Panc1 (cell line): ENCODE measurements around the gene FGF14. TPM values are rescaled to one million over a fixed set of nuclear protein-coding genes. Genes with fewer than 3 reads are reported as not detected.

Experiments used
- ATAC-seq: fragments of 200-7000 bp; cut with Tn5 transposase; 2 replicates; pipeline ENCODE4 v1.9.1; 2020; ENCODE audit warnings: mild to moderate bottlenecking, moderate library complexity
- BruUV-seq: library from RNA; stranded (reverse); fragments of 400-500 nt; replicated peaks from 2 replicates; lab custom pipeline; 2021; lab: Mats Ljungman, UMichigan
- CTCF ChIA-PET: fragments of 300-600 bp; sonication (Branson Sonifier 250); formaldehyde crosslinking; loops from one replicate; lab custom pipeline; 2022; ENCODE audit warnings: antibody characterized with exemption; lab: Charles Lee
- POLR2A ChIA-PET: fragments of 300-600 bp; sonication (Branson Sonifier 250); formaldehyde crosslinking; loops from one replicate; lab custom pipeline; 2022; ENCODE audit warnings: antibody characterized with exemption; lab: Charles Lee
- DNase-seq: peaks from one replicate; pipeline ENCODE4 v3.0.0-alpha.2; 2010; ENCODE audit warnings: low read depth, low spot score
- H3K27ac ChIP-seq: 2 replicates; pipeline ENCODE4 v1.5.1; 2011; ENCODE audit warnings: mild to moderate bottlenecking, low read length, inconsistent platforms
- H3K27me3 ChIP-seq: fragments of 200-500 bp; sonication (Bioruptor generic); 2 replicates; pipeline ENCODE4 v1.6.0; 2014; ENCODE audit warnings: low read length, inconsistent platforms; ENCODE audit not compliant: control insufficient read depth, insufficient read depth
- H3K36me3 ChIP-seq: fragments of 200-500 bp; sonication (Bioruptor generic); 2 replicates; pipeline ENCODE4 v1.5.1; 2014; ENCODE audit warnings: inconsistent platforms, mild to moderate bottlenecking, low read length, moderate library complexity; ENCODE audit not compliant: control insufficient read depth, insufficient read depth
- H3K4me1 ChIP-seq: 2 replicates; pipeline ENCODE4 v1.5.1; 2011; ENCODE audit warnings: inconsistent platforms, mild to moderate bottlenecking, low read length, moderate library complexity; ENCODE audit not compliant: control insufficient read depth, insufficient read depth
- H3K4me3 ChIP-seq, 2 experiments: 2 replicates each; pipeline ENCODE4 v1.5.1; 2011 to 2012; ENCODE audit warnings: low read depth in 2 of 2, low read length in 2 of 2, mild to moderate bottlenecking in 2 of 2, inconsistent platforms in 1 of 2, moderate library complexity in 1 of 2
- H3K9me3 ChIP-seq: fragments of 200-500 bp; sonication (Bioruptor generic); 2 replicates; pipeline ENCODE4 v1.5.1; 2014; ENCODE audit warnings: low read depth, mild to moderate bottlenecking, inconsistent platforms, low read length, moderate library complexity; ENCODE audit not compliant: control insufficient read depth, insufficient read depth
- CTCF ChIP-seq: fragments of 450-650 bp; IDR thresholded peaks from 2 replicates; pipeline ENCODE4 v1.5.1; 2017; ENCODE audit warnings: mild to moderate bottlenecking
- POLR2AphosphoS5 ChIP-seq: IDR thresholded peaks from 2 replicates; pipeline ENCODE4 v1.6.1; 2012; ENCODE audit warnings: mild to moderate bottlenecking, low read depth, low read length, moderate library complexity
- REST ChIP-seq, 2 experiments: IDR thresholded peaks; 2 replicates each; pipeline ENCODE4 v1.6.1; 2011 to 2012; ENCODE audit warnings: low read depth in 2 of 2, control low read depth in 1 of 2, low read length in 1 of 2, mild to moderate bottlenecking in 1 of 2, moderate library complexity in 1 of 2; ENCODE audit not compliant: insufficient read depth in 1 of 2
- SIN3A ChIP-seq: IDR thresholded peaks from 2 replicates; pipeline ENCODE4 v1.6.1; 2012; ENCODE audit warnings: low read depth, mild to moderate bottlenecking, low read length, moderate library complexity, borderline replicate concordance; ENCODE audit not compliant: insufficient read depth
- TCF7L2 ChIP-seq: IDR thresholded peaks from 2 replicates; pipeline ENCODE4 v1.6.1; 2011; ENCODE audit warnings: mild to moderate bottlenecking, low read depth, low read length, inconsistent platforms
- in situ Hi-C: cut with HindIII; loops from 2 replicates; pipeline ENCODE4 v1.10.0; 2016; ENCODE audit warnings: low sequenced_read_pairs, low pct_unique_long_range_greater_than_20kb
- intact Hi-C: fragments of 100-400 bp; cut with micrococcal nuclease; formaldehyde crosslinking; loops from one replicate; pipeline ENCODE4 v1.10.0; 2022; ENCODE audit not compliant: unreplicated experiment
- total RNA-seq: library from RNA; stranded (reverse); gene quantifications from one replicate; pipeline ENCODE4 v1.2.1, GENCODE V29; 2021; ENCODE audit not compliant: unreplicated experiment

The FGF14 gene
- total RNA-seq, 1 experiment from 2014 or later: 0.03 TPM

GRCh38 chr13:102002287-102002686 is 399.6 kb downstream of the FGF14 start:
- intact Hi-C loops: no loop called here
- TF ChIP-seq TCF7L2 (no peak), SIN3A (no peak), POLR2AphosphoS5 (no peak), REST (IDR thresholded peaks at IDR 0.05; ENCODE audit: insufficient read depth in 1 of 2, low read depth in 2 of 2, low read length in 1 of 2) (no peak), CTCF (no peak)
- no peak overlapping the region for H3K4me3 ChIP-seq
- ChIA-PET CTCF (no interaction called here), POLR2A (no interaction called here)
- no peaks in the 10 kb centered on the region for H3K36me3 ChIP-seq
- H3K27me3 ChIP-seq: no peaks in the 10 kb centered on the region
- no peak for ATAC-seq
- no peaks in the 10 kb centered on the region for H3K4me1 ChIP-seq
- in situ Hi-C loops: no loop called here
- no TSS peak for BruUV-seq
- no peak for DNase-seq
- H3K9me3 ChIP-seq: no peaks in the 10 kb centered on the region
- no peak overlapping the region for H3K27ac ChIP-seq

- ATAC-seq: no peak
- no peaks in the 10 kb centered on the region for H3K27me3 ChIP-seq
- no peak for TF ChIP-seq SIN3A
- no peak for TF ChIP-seq CTCF
- no peak for TF ChIP-seq TCF7L2
- TF ChIP-seq REST (IDR thresholded peaks at IDR 0.05; ENCODE audit: insufficient read depth in 1 of 2, low read depth in 2 of 2, low read length in 1 of 2): no peak
- no peak for TF ChIP-seq POLR2AphosphoS5
- no peak overlapping the region for H3K4me3 ChIP-seq
- CTCF ChIA-PET: no interaction called here
- BruUV-seq: no TSS peak
- intact Hi-C loops: no loop called here
- H3K36me3 ChIP-seq: no peaks in the 10 kb centered on the region
- H3K9me3 ChIP-seq: no peaks in the 10 kb centered on the region
- H3K4me1 ChIP-seq: no peaks in the 10 kb centered on the region
- no peak for DNase-seq
- in situ Hi-C loops: no loop called here
- no peak overlapping the region for H3K27ac ChIP-seq
- POLR2A ChIA-PET: no interaction called here
Observed at GRCh38 chr13:102000764-102001163, 401.1 kb downstream of the FGF14 start.
